Measurements from ENCODE around the gene DENND4A. TPM values are rescaled to one million over a fixed set of nuclear protein-coding genes. Genes with fewer than 3 reads are reported as not detected.

The DENND4A gene
- total and polyA plus RNA-seq, 9 of the 15 experiments (the other 6 are each of a cell fraction or from before 2014, with no cell fraction given), result 6.8 to 32.3 (median 19.9) TPM

DNA sequence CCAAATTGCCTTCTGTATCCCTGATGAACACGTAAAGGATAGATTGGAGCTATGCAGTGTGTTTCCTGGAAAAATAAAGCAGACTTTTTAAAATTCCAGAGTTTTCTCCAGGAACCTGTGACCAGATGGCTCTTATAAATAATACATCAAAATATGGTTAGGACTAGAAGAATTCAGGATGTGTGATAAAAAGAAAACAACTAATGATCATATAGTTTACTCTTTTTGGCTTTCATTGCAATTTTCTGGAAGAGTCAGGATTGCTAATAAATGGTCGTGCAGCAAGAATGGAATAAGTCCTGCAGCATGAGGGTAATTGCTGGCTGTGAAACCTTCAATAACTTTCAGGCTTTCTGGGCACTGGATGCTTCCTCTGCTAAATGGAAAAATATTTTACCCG is 30.2 kb upstream of the DENND4A start:
- CTCF ChIA-PET (ENCODE audit: low intra/inter-chr PET ratio), result no interaction called here
- no peaks in the 10 kb centered on the region for H4K20me1 ChIP-seq (replicated peaks; ENCODE audit: control insufficient read depth, insufficient read depth, low read length)
- no peak overlapping the region for H2AFZ ChIP-seq (ENCODE audit: low read depth, low read length)
- 77% methylated on average over 3 of the region's 3 CpGs for WGBS (ENCODE audit: insufficient coverage, low coverage, missing lambda C conversion rate)
- no peaks in the 10 kb centered on the region for H3K9me1 ChIP-seq (ENCODE audit: control insufficient read depth, insufficient read depth, low read length)
- no peaks in the 10 kb centered on the region for H3K36me3 ChIP-seq (ENCODE audit: control insufficient read depth, insufficient read depth, low read length)
- DNase-seq (ENCODE audit: extremely low read depth in 1 of 4, low spot score in 3 of 4), result no peak
- POLR2A ChIA-PET, result interaction anchor here (0.7 to 1.3 kb wide), 3 partner anchors 10 to 36 kb away, joined by 3 to 6 read pairs (median 3); no protein-coding TSS in a partner anchor
- peaks cover 17 to 36% of the 10 kb centered on the region in 2 experiments for H3K4me1 ChIP-seq (replicated peaks in 1 of 2; ENCODE audit: control insufficient read depth in 2 of 2, insufficient read depth in 2 of 2, low read length in 2 of 2)
- H3K9ac ChIP-seq (ENCODE audit: insufficient read depth in 1 of 2, low read depth in 2 of 2, low read length in 2 of 2), result no peak overlapping the region
- H3K27me3 ChIP-seq (ENCODE audit: control insufficient read depth in 2 of 2, insufficient read depth in 2 of 2, low read length in 2 of 2), result no peaks in the 10 kb centered on the region
- in situ Hi-C loops (cut with MboI), result no loop called here
- no peak overlapping the region for H3K4me3 ChIP-seq
- no peaks in the 10 kb centered on the region for H3K9me3 ChIP-seq (replicated peaks; ENCODE audit: control insufficient read depth, insufficient read depth, low read depth, low read length)
- H3K27ac ChIP-seq (ENCODE audit: extremely low read depth, low read depth, low read length), result no peak overlapping the region
- no peak for FAIRE-seq
- ATAC-seq, result no peak
- TF ChIP-seq ESRRB (CRISPR knock-in tag; IDR thresholded peaks at IDR 0.05; ENCODE audit: borderline replicate concordance), result no peak
- no peak for TF ChIP-seq ETV1 (tag; conservative IDR thresholded peaks at IDR 0.05; ENCODE audit: low read depth)
- TF ChIP-seq RB1 (IDR thresholded peaks at IDR 0.05; ENCODE audit: low read depth), result no peak
- TF ChIP-seq, protein P1, sequence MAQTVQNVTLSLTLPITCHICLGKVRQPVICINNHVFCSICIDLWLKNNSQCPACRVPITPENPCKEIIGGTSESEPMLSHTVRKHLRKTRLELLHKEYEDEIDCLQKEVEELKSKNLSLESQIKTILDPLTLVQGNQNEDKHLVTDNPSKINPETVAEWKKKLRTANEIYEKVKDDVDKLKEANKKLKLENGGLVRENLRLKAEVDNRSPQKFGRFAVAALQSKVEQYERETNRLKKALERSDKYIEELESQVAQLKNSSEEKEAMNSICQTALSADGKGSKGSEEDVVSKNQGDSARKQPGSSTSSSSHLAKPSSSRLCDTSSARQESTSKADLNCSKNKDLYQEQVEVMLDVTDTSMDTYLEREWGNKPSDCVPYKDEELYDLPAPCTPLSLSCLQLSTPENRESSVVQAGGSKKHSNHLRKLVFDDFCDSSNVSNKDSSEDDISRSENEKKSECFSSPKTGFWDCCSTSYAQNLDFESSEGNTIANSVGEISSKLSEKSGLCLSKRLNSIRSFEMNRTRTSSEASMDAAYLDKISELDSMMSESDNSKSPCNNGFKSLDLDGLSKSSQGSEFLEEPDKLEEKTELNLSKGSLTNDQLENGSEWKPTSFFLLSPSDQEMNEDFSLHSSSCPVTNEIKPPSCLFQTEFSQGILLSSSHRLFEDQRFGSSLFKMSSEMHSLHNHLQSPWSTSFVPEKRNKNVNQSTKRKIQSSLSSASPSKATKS (CRISPR knock-in tag; IDR thresholded peaks at IDR 0.05), result no peak
- TF ChIP-seq ZFX (CRISPR knock-in tag; IDR thresholded peaks at IDR 0.05), result no peak
- no peak for TF ChIP-seq GTF2E2 (tag; IDR thresholded peaks at IDR 0.05)
- H3K79me2 ChIP-seq (ENCODE audit: control insufficient read depth, insufficient read depth, low read length), result no peaks in the 10 kb centered on the region
- BruUV-seq (replicated peaks), result no TSS peak
- intact Hi-C loops (cut with micrococcal nuclease), result no loop called here
- H3K4me2 ChIP-seq (ENCODE audit: insufficient read depth, low read length), result no peak overlapping the region
